Dermis blood vessel endothelial cell (primary cell): ENCODE data around the gene EXOSC1. TPM values are rescaled to one million over a fixed set of nuclear protein-coding genes. Genes with fewer than 3 reads are reported as not detected.
"Not testable (repeated sequence)": the region's sequence is repeated elsewhere in the genome, so short reads cannot be mapped to it uniquely, and the experiment has no call there.

Source experiments
- DNase-seq: peaks from one replicate; pipeline ENCODE4 v3.0.0; 2010
- total RNA-seq: library from RNA; depleted of rRNA; stranded (reverse); fragments of >200 nt; gene quantifications from 2 replicates; pipeline ENCODE4 v1.2.3, GENCODE V29; 2014

Gene EXOSC1, protein sequence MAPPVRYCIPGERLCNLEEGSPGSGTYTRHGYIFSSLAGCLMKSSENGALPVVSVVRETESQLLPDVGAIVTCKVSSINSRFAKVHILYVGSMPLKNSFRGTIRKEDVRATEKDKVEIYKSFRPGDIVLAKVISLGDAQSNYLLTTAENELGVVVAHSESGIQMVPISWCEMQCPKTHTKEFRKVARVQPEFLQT
- 29.4 and 35.7 TPM in 2 replicates for total RNA-seq

DNA sequence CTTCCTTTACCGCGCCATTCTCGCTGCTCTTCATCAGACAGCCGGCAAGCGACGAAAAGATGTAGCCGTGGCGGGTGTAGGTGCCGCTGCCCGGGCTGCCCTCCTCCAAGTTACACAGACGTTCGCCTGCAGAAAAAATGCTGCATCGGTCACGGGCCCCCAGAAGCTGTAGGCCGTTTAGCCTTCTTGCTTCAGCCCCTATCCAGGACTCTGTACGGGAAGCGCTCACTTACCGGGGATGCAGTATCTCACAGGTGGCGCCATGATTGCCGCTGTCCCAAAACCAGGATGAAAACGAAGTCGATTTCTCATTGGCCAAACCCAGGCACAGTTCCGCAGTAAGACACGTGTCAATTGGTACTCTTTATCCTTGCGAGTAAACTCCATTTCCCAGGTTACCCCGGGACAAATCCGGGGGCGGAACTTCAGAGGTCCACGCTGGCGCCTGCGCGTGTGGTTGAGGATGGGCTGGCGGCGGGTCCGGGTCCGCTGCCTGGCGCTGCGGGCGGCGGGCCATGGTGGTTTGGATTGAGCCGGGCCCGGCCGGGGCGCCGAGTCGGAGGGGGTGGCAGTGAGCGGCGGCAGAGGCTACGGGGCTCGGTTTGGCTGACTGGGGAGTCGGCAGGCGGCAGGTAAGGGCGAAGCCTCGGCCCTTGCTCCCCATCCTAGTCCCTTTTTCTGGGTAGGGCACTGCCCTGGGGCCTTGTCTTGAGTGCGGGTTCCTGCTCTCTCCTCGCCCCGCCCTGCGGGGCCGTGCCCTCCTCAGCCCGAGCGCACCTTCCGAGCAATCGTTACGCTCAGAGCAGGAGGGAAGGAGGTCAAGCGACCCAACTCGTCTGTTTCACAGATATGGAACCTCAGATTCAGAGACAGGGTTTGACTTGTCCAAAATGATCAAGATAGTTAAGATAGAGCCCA, at the start of gene EXOSC1, which contains the start of gene ZDHHC16:
Gene EXOSC1 (minus strand): TSS at position 285 of the 918 bp plus-strand sequence. CDS start 21 bp downstream, at position 264.
Gene ZDHHC16 (plus strand): TSS at position 454 of the 918 bp plus-strand sequence. CDS start 5,501 bp downstream, outside the sequence.
- DNase-seq, result peak; percentile 97

DNA sequence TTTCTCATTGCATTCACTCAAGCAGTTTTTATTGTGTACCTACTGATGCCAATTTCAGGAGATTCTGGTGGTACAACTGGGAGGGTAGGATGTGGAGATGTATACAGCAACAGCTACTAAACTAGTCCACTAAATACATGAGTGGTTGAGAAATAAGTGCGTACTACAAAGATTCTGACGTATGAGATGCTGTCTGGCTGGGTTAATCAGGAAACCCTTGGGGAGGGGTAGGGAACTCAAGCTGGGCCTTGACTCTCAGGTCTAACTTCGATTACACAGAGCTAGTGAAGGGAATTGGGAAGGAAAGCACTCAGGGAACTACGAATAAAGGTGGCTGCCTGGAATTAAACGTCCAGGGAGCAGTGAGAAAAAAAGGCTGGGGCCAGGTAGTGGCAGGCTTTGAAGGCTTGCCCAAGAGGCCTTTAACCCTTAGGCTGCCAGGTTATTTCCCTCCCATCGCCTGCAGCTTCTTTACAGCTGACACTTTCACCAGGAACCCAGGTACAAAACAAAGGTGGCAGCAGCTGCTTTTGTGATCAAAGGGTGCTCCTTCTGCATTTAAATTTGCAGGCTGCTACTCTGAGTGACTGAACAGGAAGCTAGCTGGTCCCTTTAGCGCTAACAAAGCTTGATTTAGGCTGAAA, 49.2 kb upstream of the EXOSC1 start:
- no peak for DNase-seq

GRCh38 chr10:97494151-97494550, 48.3 kb upstream of the EXOSC1 start:
- no peak for DNase-seq

GRCh38 chr10:97490592-97490991, 44.8 kb upstream of the EXOSC1 start:
- DNase-seq, result peak; percentile 24

DNA sequence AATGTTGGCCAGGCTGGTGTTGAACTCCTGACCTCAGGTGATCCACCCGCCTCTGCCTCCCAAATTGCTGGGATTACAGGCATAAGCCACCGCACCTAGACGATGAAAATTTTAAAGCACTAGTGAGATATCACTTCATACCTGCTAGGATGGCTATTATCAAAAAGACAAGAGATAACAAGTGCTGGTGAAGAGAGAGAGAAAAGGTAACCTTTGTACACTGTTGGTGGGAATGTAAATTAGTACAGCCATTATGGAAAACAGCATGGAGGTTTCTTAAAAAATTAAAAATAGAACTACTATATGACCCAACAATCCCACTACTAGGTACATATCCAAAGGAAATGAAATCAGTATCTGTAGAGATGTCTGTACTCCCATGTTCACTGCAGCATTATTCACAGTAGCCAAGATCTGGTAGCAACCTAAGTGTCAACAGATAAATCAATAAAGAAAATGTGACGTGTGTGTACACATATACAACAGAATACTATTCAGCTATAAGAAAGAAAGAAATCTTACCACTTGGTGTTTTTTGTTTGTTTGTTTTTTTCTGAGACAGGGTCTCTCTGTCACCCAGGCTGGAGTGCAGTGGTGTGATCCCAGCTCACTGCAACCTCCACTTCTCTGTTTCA, 40.0 kb upstream of the EXOSC1 start:
- no peak for DNase-seq

DNA sequence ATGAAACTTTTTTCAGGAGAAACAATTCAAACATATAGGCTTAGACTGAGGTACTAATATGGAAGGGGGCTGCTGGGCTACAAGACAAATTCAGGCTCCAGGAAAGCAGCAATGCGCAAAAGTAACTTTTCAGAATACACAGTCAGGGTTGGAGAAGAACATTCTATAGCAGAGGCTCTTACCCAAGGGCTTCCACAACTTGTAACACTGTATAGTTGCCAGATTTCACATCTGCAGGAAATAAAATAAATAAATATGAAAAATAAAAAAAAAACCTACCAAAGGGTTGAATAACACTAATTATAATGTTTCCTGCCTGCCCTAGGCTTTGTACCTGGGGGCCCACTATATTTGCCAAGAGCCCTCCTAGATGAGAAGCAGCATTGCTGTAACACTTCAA, 38.1 kb upstream of the EXOSC1 start:
- DNase-seq, result peak; percentile 35

- DNase-seq, result peak; percentile 58
These were observed 37.7 kb upstream of the EXOSC1 start for GRCh38 chr10:97483506-97483905.

DNA sequence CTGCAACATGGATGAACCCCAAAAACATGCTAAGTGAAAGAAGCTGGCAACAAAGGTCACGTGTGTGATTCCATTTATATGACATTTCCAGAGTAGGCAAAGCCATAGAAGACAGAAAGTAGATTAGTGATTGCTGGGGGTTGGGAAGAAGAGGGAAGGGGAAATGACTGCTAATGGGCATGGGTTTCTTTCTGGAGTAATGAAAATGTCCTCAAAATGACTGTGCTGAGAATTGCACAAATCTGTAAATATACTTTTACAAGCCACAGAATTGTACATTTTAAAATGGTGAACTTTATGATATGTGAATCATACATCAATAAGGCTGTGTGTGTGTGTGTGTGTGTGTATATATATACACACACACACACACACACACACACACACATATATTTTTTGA, 36.6 kb upstream of the EXOSC1 start:
- DNase-seq, result no peak

DNA sequence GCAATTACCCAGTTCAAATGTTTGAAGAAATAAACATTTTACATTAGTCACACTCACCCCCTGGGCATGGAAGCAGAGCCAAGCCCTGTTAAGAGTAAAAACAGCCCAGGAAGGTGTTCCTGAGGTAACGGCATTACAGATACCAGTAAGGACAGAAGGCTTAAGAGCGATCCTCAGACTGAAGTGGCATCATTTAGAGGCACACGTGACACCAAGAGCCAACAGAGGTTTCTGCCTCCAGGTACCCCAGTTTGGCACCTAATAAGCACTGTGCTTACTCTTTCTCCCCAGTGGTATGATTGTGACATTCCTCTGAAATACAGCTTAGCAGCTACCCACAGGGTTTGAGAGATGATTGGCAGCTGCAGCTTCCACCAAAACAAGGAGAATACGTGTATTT, 35.3 kb upstream of the EXOSC1 start:
- no peak for DNase-seq

DNA sequence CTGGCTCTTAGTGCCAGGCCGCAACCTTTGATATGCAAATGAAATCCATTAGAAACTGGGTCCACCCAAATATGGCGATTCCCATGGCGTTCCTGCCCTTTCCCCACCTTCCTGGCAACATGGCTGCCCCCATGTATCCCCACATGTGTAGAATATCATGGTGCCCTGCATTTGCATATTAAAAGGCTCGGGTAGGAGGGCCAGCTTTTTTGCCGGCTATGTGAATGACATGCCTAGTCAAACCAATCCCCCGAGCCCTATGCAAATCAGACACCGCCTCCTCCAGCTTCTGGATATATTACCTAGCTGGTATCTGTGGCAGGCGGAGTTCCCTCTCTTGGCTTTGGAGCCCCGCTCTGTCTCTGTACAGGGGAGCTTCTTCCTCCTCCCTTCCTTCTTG, 34.1 kb upstream of the EXOSC1 start:
- no peak for DNase-seq

DNA sequence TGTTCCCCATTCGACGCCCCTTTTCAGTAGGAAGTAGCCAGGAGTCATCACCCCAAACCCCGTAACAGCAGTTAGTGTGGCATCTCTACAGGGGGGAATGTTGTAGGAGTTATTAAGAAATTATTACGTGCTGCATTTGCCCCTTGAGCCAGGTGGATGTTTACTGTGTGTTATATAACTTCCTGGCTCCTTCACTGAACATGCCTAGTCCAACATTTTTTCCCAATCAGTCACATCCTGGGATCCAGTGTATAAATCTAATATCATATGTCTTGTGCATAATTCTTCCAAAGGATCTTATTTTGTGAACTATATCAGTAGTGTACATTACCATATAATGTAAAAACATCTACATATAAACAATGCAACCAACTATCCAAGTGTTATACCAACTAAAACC, 33.6 kb upstream of the EXOSC1 start:
- not testable (repeated sequence) for DNase-seq

DNA sequence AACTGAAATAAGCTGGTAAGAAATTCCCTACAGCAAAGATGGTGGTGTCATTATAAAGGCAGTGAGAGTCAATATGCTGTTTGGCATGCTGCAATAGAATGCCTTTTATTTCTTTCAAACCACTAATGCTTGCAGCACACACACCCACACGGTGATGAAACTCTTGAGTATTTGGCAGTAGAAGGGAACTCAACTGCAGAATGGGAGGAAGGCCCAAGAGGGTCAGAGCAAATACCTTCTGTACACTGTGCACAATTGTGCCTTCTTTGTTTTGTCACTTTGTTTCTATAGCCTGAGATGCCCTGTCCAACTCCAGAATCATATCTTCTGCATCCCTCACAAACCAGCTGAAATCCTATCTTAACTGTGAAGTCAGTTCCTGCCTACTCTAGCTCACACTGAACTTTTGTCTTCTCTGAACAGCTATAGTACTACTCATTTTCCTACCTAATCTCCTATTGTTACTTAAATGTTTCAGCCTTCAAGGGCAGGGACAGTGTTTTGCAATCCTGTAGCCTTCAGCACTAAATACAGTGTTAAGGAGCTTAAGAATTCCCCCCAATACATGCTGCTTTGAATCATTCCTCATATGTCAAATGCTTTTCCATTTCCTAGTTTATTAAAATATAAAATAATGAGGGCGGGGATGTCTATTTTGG, 30.3 kb upstream of the EXOSC1 start:
- DNase-seq, result no peak

DNA sequence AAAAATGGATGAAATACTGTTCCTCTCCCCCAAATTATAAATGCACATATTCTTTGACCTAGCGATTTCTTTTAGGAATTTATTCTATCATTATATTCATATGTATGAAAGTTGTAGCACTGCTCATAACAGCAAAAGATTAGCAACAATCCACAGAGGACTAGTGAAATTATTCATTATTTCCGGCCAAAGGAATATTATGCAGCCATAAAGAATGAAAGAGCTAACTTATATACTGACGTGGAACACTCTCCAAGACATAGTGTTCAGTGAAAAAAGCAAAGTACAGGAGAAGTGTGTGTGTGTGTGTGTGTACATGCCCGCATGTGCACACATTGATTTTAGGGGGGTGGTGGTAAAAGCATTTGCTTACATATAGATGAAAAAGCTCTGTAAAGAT, 29.1 kb upstream of the EXOSC1 start:
- DNase-seq, result no peak

- not testable (repeated sequence) for DNase-seq
These were observed 23.0 kb upstream of the EXOSC1 start for GRCh38 chr10:97468781-97469180.

- DNase-seq, result peak; percentile 34
These were observed 22.4 kb upstream of the EXOSC1 start for GRCh38 chr10:97468162-97468561.

GRCh38 chr10:97466755-97467154, 20.9 kb upstream of the EXOSC1 start:
- DNase-seq, result no peak

GRCh38 chr10:97465982-97466381, 20.2 kb upstream of the EXOSC1 start:
- DNase-seq, result no peak

- no peak for DNase-seq
These were observed 18.4 kb upstream of the EXOSC1 start for GRCh38 chr10:97464226-97464625.

- peak; percentile 75 for DNase-seq
These were observed 17.7 kb upstream of the EXOSC1 start for GRCh38 chr10:97463363-97464132.

DNA sequence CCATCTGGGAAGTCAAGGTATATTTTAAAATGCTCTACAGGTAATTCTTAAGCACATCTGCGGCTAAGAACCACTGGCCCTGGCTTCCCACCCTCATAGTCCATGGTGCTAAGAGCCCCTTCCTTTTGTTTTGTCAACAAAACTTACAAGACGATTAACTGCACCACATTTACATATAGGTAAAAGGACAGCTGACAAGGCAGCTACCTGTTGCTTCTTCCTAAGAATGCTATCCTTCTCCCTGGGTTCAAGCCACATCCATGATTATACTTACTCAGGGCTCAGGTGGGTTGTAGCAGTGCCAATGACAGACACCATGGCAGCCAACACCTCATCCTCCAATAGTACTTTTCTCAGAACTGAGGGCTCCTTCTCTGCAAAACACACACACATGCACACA, 16.5 kb upstream of the EXOSC1 start:
- no peak for DNase-seq

DNA sequence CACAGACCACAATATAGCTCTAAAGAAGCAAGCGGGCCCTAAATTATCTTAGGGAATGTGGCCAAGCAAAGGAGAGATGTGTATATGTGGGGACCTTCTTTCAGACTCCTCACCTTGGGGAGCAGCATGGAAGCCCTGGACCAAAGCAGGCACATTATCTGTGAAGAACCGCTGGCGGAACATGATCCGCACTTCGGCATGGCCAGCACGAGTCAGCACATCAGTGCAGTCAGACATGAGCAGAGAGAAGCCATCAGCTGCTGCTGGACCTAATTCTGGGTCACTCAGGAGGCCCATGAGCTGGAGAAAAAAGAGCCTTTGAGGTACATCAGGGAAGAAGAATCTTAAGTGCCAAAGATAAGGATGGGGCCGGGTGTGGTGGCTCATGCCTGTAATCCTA, 14.1 kb upstream of the EXOSC1 start:
- no peak for DNase-seq

- no peak for DNase-seq
These were observed 13.3 kb upstream of the EXOSC1 start for GRCh38 chr10:97459111-97459510.
